Activated T-cell treated with anti-CD3 and anti-CD28 coated beads, Interleukin-2, amount 50 U/mL, for 72 hours (primary cell): ENCODE data around the gene LPCAT4. TPM values are rescaled to one million over a fixed set of nuclear protein-coding genes. Genes with fewer than 3 reads are reported as not detected.

Experiments used
- ATAC-seq, 2 donors: fragments of 150-1000 bp; cut with Tn5 transposase; replicated peaks in 1 of 2; 2 replicates each; pipeline ENCODE4 v1.10.0; 2021; ENCODE audit warnings: moderate library complexity in 2 of 2, mild to moderate bottlenecking in 1 of 2
- DNase-seq, 2 donors: peaks; one replicate each; pipeline ENCODE4 v3.0.0; 2021 to 2022; ENCODE audit warnings: mixed read lengths in 1 of 2
- H3K27ac Mint-ChIP-seq: one replicate; pipeline ENCODE4 v1.8.0; 2022; ENCODE audit warnings: mild to moderate bottlenecking, moderate library complexity, mixed read lengths
- H3K27me3 Mint-ChIP-seq: one replicate; pipeline ENCODE4 v1.8.0; 2022; ENCODE audit warnings: low read depth, mixed read lengths
- H3K36me3 Mint-ChIP-seq, 2 donors: one replicate each; pipeline ENCODE4 v1.8.0; 2022; ENCODE audit warnings: mixed read lengths in 2 of 2, mild to moderate bottlenecking in 1 of 2; ENCODE audit not compliant: insufficient read depth in 2 of 2
- H3K4me1 Mint-ChIP-seq: one replicate; pipeline ENCODE4 v1.8.0; 2022; ENCODE audit warnings: low read depth, mixed read lengths
- H3K4me3 Mint-ChIP-seq, 2 donors: one replicate each; pipeline ENCODE4 v1.8.0; 2022; ENCODE audit warnings: mild to moderate bottlenecking in 2 of 2, mixed read lengths in 2 of 2, moderate library complexity in 2 of 2
- H3K9me3 Mint-ChIP-seq, 2 donors: one replicate each; pipeline ENCODE4 v1.8.0; 2022; ENCODE audit warnings: mixed read lengths in 2 of 2
- total RNA-seq, 2 donors: library from RNA; stranded (reverse); gene quantifications; one replicate each; pipeline ENCODE4 v1.2.3, GENCODE V29; 2022

The LPCAT4 gene
- total RNA-seq, 2 donors from 2014 or later = 33.8 to 38.3 TPM

- Mint-ChIP-seq H3K4me1 (peaks cover 67% of the 10 kb centered on the region), H3K36me3 (peaks cover 6 to 20% of the 10 kb centered on the region in 2 donors), H3K27me3 (no peaks in the 10 kb centered on the region), H3K27ac (no peak overlapping the region), H3K9me3 (no peaks in the 10 kb centered on the region), H3K4me3 (peak overlapping the region; percentile 75 to 96)
- DNase-seq (no peak), ATAC-seq (no peak)
Measured at GRCh38 chr15:34338347-34338746, 28.6 kb downstream of the LPCAT4 start.

GRCh38 chr15:34337557-34338306 lies 29.3 kb downstream of the LPCAT4 start, which contains the start of gene SLC12A6:
Gene SLC12A6 (minus strand): TSS chr15:34337781. CDS start chr15:34336680, 1,101 bp downstream.
- H3K36me3 Mint-ChIP-seq = peaks cover 6 to 20% of the 10 kb centered on the region in 2 donors
- H3K4me3 Mint-ChIP-seq = peak within 1 kb of the TSS; percentile 94 to 96
- peak; percentile 93 to 95 for DNase-seq
- peak; percentile 81 to 84 for ATAC-seq
- H3K9me3 Mint-ChIP-seq = no peaks in the 10 kb centered on the region
- H3K27ac Mint-ChIP-seq = peak within 1 kb of the TSS; percentile 94
- no peaks in the 10 kb centered on the region for H3K27me3 Mint-ChIP-seq
- peaks cover 73% of the 10 kb centered on the region for H3K4me1 Mint-ChIP-seq

- DNase-seq (peak; percentile 27 to 42), ATAC-seq (peak; percentile 11 to 21)
- peaks cover 6 to 20% of the 10 kb centered on the region in 2 donors for H3K36me3 Mint-ChIP-seq
- no peaks in the 10 kb centered on the region for H3K27me3 Mint-ChIP-seq
- peak overlapping the region; percentile 94 for H3K27ac Mint-ChIP-seq
- peak overlapping the region; percentile 94 to 96 for H3K4me3 Mint-ChIP-seq
- peaks cover 78% of the 10 kb centered on the region for H3K4me1 Mint-ChIP-seq
- no peaks in the 10 kb centered on the region for H3K9me3 Mint-ChIP-seq
Measured at GRCh38 chr15:34336991-34337556, 29.9 kb downstream of the LPCAT4 start.

- no peaks in the 10 kb centered on the region for H3K9me3 Mint-ChIP-seq
- peaks cover 78% of the 10 kb centered on the region for H3K4me1 Mint-ChIP-seq
- H3K36me3 Mint-ChIP-seq = peaks cover under 1 to 13% of the 10 kb centered on the region in 2 donors
- H3K4me3 Mint-ChIP-seq = peak overlapping the region; percentile 94 to 96
- ATAC-seq (no peak), DNase-seq (no peak)
- no peaks in the 10 kb centered on the region for H3K27me3 Mint-ChIP-seq
- H3K27ac Mint-ChIP-seq = peak overlapping the region; percentile 94
Measured at GRCh38 chr15:34336231-34336990, 30.6 kb downstream of the LPCAT4 start.

GRCh38 chr15:34335176-34336032 lies 31.6 kb downstream of the LPCAT4 start:
- H3K36me3 Mint-ChIP-seq = peaks cover 0 to 5% of the 10 kb centered on the region in 2 donors
- H3K4me1 Mint-ChIP-seq = peaks cover 80% of the 10 kb centered on the region
- DNase-seq (no peak), ATAC-seq (no peak)
- H3K4me3 Mint-ChIP-seq = peak overlapping the region; percentile 94 to 96
- H3K27me3 Mint-ChIP-seq = no peaks in the 10 kb centered on the region
- H3K27ac Mint-ChIP-seq = peak overlapping the region; percentile 94
- no peaks in the 10 kb centered on the region for H3K9me3 Mint-ChIP-seq

GRCh38 chr15:34334672-34335071 lies 32.3 kb downstream of the LPCAT4 start:
- H3K36me3 Mint-ChIP-seq = peaks cover 0 to under 1% of the 10 kb centered on the region in 2 donors
- no peaks in the 10 kb centered on the region for H3K27me3 Mint-ChIP-seq
- no peak for DNase-seq
- peak overlapping the region; percentile 94 to 96 for H3K4me3 Mint-ChIP-seq
- H3K4me1 Mint-ChIP-seq = peaks cover 80% of the 10 kb centered on the region
- H3K9me3 Mint-ChIP-seq = no peaks in the 10 kb centered on the region
- peak overlapping the region; percentile 94 for H3K27ac Mint-ChIP-seq
- ATAC-seq = no peak

- Mint-ChIP-seq H3K27ac (peak overlapping the region; percentile 86), H3K27me3 (no peaks in the 10 kb centered on the region), H3K9me3 (no peaks in the 10 kb centered on the region), H3K4me1 (peaks cover 92% of the 10 kb centered on the region), H3K36me3 (no peaks in the 10 kb centered on the region), H3K4me3 (peak overlapping the region; percentile 27 to 96)
- no peak for DNase-seq
- ATAC-seq = no peak
Measured at GRCh38 chr15:34332553-34333120, 34.4 kb downstream of the LPCAT4 start.

- DNase-seq = peak in 1 of 2 donors; percentile 11
- Mint-ChIP-seq H3K36me3 (no peaks in the 10 kb centered on the region), H3K4me1 (peaks cover 97% of the 10 kb centered on the region)
Measured at GRCh38 chr15:34331809-34332208, 35.2 kb downstream of the LPCAT4 start.

GRCh38 chr15:34330279-34330678 lies 36.7 kb downstream of the LPCAT4 start:
- peaks cover 93% of the 10 kb centered on the region for H3K4me1 Mint-ChIP-seq

More at GRCh38 chr15:34331809-34332208, 35.2 kb downstream of the LPCAT4 start:
- H3K27ac Mint-ChIP-seq = peak overlapping the region; percentile 86
- peak overlapping the region; percentile 16 to 27 for H3K4me3 Mint-ChIP-seq
- ATAC-seq = peak; percentile 69 to 79
- no peaks in the 10 kb centered on the region for H3K9me3 Mint-ChIP-seq
- no peaks in the 10 kb centered on the region for H3K27me3 Mint-ChIP-seq

GRCh38 chr15:34329006-34329405 lies 38.0 kb downstream of the LPCAT4 start:
- H3K4me3 Mint-ChIP-seq = peak overlapping the region; percentile 47 to 79
- ATAC-seq = no peak
- no peaks in the 10 kb centered on the region for H3K27me3 Mint-ChIP-seq

More at GRCh38 chr15:34330279-34330678, 36.7 kb downstream of the LPCAT4 start:
- DNase-seq = no peak
- ATAC-seq = no peak
- Mint-ChIP-seq H3K27me3 (no peaks in the 10 kb centered on the region), H3K36me3 (no peaks in the 10 kb centered on the region), H3K27ac (peak overlapping the region; percentile 44), H3K9me3 (no peaks in the 10 kb centered on the region), H3K4me3 (peak overlapping the region; percentile 35 to 38)

GRCh38 chr15:34327906-34328305 lies 39.1 kb downstream of the LPCAT4 start:
- H3K27ac Mint-ChIP-seq = peak overlapping the region; percentile 93
- ATAC-seq = no peak
- H3K27me3 Mint-ChIP-seq = no peaks in the 10 kb centered on the region
- no peak for DNase-seq
- no peaks in the 10 kb centered on the region for H3K9me3 Mint-ChIP-seq
- peaks cover 0 to 1% of the 10 kb centered on the region in 2 donors for H3K36me3 Mint-ChIP-seq
- peaks cover 76% of the 10 kb centered on the region for H3K4me1 Mint-ChIP-seq
- peak overlapping the region; percentile 79 to 81 for H3K4me3 Mint-ChIP-seq

More at GRCh38 chr15:34329006-34329405, 38.0 kb downstream of the LPCAT4 start:
- H3K4me1 Mint-ChIP-seq = peaks cover 87% of the 10 kb centered on the region
- no peaks in the 10 kb centered on the region for H3K9me3 Mint-ChIP-seq
- H3K36me3 Mint-ChIP-seq = no peaks in the 10 kb centered on the region
- no peak for DNase-seq
- H3K27ac Mint-ChIP-seq = peak overlapping the region; percentile 10

GRCh38 chr15:34325368-34325767 lies 41.6 kb downstream of the LPCAT4 start:
- Mint-ChIP-seq H3K4me1 (peaks cover 67% of the 10 kb centered on the region), H3K27ac (peak overlapping the region; percentile 72)

More at GRCh38 chr15:34325368-34325767, 41.6 kb downstream of the LPCAT4 start:
- Mint-ChIP-seq H3K4me3 (peak overlapping the region in 1 of 2 donors; percentile 65), H3K9me3 (no peaks in the 10 kb centered on the region), H3K27me3 (no peaks in the 10 kb centered on the region), H3K36me3 (peaks cover 0 to 2% of the 10 kb centered on the region in 2 donors)
- DNase-seq (no peak), ATAC-seq (no peak)
